Vagina (tissue), 2 donors: Measurements from ENCODE around the gene HOXD4. TPM values are rescaled to one million over a fixed set of nuclear protein-coding genes. Genes with fewer than 3 reads are reported as not detected.

ENCODE experiments used
- DNase-seq, 2 donors: peaks; one replicate each; pipeline ENCODE4 v3.0.0-alpha.2; 2017; ENCODE audit errors: extremely low spot score in 2 of 2
- H3K27ac ChIP-seq: fragments of 200-600 bp; sonication (generic); one replicate; pipeline ENCODE4 v1.5.1; 2019
- H3K27me3 ChIP-seq: fragments of 200-600 bp; sonication (generic); one replicate; pipeline ENCODE4 v1.5.1; 2019
- H3K36me3 ChIP-seq, 2 donors: fragments of 200-600 bp; sonication (generic); one replicate each; pipeline ENCODE4 v1.5.1; 2017 to 2019
- H3K4me1 ChIP-seq: fragments of 200-600 bp; sonication (generic); one replicate; pipeline ENCODE4 v1.5.1; 2019
- H3K4me3 ChIP-seq, 2 donors: fragments of 200-600 bp; sonication (generic); 1 replicate in 1 of 2; 2 replicates in 1 of 2; pipeline ENCODE4 v1.5.1; 2016 to 2019
- H3K9me3 ChIP-seq: fragments of 200-600 bp; sonication (generic); one replicate; pipeline ENCODE4 v1.5.1; 2019
- POLR2A ChIP-seq, 2 donors: fragments of 450-650 bp; IDR thresholded peaks; one replicate each; pipeline ENCODE4 v1.6.1; 2017; ENCODE audit warnings: antibody characterized with exemption in 2 of 2, mild to moderate bottlenecking in 2 of 2, moderate library complexity in 2 of 2
- POLR2AphosphoS5 ChIP-seq, 2 donors: sonication (generic); formaldehyde crosslinking; IDR thresholded peaks; one replicate each; pipeline ENCODE4 v1.9.0; 2017; ENCODE audit warnings: antibody characterized with exemption in 2 of 2, mild to moderate bottlenecking in 2 of 2, low read depth in 1 of 2; ENCODE audit not compliant: insufficient read depth in 1 of 2
- intact Hi-C: fragments of 100-400 bp; cut with DNase I; formaldehyde crosslinking; loops from one replicate; pipeline ENCODE4 v1.15.1; 2023
- total RNA-seq: library from RNA; depleted of rRNA; stranded (reverse); fragments of >200 nt; gene quantifications from one replicate; pipeline ENCODE4 v1.2.3, GENCODE V29; 2016
- TF ChIP-seq, protein P1 (sequence below), 3 experiments: fragments of 450-650 bp in 2 of 3; fragments of 200-600 bp in 1 of 3; sonication (generic) in 1 of 3; IDR thresholded peaks; one replicate each; pipeline ENCODE4 v1.5.1; 2017 to 2019; ENCODE audit warnings: antibody characterized with exemption in 3 of 3, mild to moderate bottlenecking in 2 of 3, moderate library complexity in 2 of 3

Gene HOXD4
- total RNA-seq, 1 donor from 2014 or later, result 4.9 TPM

DNA sequence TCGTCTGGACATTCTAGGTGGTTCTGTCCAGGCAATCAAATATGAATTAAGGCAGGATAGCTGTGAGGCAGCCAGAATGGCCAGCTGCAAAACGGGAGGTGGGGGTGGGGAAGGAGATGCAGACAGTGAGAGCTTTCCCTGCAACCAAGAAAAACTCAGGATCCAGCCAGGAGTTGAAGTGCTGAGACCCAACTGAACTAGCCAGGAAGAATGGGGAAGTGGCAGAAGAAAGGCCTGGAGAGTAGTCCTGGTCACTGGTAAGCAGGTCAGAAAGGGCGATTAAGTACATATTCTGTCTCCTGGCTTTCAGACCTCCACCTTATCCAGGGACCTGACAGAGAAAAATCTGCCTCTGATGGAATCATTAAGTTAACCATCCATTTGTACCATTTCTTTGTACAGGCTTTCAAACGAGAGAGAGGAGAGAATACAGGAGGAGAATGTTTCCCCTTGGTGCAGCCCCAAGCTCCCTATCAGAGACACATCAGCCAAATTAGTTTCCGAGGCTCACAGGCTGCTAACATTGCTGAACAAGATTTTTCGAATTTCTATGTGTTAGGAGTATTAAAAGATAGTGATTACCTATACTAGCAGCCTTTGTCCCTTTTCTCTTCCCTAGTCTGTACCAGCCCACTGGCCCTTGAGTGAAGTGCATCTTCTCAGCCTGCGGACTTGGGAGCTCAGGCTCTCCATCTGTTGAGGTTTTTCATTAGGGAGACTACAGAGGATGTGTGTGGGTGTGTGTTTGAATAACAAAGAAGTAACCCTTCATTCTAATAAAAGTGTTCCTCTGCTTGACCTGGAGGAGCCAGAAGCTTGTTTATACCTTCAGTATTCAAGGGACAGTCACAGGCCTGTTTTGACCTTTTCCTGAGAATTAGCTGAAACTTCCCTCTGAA lies 24.6 kb downstream of the HOXD4 start:
- peaks cover 13% of the 10 kb centered on the region for H3K4me1 ChIP-seq
- no peak overlapping the region for H3K27ac ChIP-seq
- H3K36me3 ChIP-seq, result no peaks in the 10 kb centered on the region
- TF ChIP-seq POLR2AphosphoS5 (IDR thresholded peaks at IDR 0.05; ENCODE audit: insufficient read depth in 1 of 2, low read depth in 1 of 2) (no peak), POLR2A (IDR thresholded peaks at IDR 0.05) (no peak)
- TF ChIP-seq, protein P1, sequence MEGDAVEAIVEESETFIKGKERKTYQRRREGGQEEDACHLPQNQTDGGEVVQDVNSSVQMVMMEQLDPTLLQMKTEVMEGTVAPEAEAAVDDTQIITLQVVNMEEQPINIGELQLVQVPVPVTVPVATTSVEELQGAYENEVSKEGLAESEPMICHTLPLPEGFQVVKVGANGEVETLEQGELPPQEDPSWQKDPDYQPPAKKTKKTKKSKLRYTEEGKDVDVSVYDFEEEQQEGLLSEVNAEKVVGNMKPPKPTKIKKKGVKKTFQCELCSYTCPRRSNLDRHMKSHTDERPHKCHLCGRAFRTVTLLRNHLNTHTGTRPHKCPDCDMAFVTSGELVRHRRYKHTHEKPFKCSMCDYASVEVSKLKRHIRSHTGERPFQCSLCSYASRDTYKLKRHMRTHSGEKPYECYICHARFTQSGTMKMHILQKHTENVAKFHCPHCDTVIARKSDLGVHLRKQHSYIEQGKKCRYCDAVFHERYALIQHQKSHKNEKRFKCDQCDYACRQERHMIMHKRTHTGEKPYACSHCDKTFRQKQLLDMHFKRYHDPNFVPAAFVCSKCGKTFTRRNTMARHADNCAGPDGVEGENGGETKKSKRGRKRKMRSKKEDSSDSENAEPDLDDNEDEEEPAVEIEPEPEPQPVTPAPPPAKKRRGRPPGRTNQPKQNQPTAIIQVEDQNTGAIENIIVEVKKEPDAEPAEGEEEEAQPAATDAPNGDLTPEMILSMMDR (IDR thresholded peaks at IDR 0.05), result no peak
- DNase-seq, result no peak
- intact Hi-C loops, result no loop called here
- no peaks in the 10 kb centered on the region for H3K9me3 ChIP-seq
- H3K4me3 ChIP-seq, result no peak overlapping the region
- H3K27me3 ChIP-seq, result peaks cover 5% of the 10 kb centered on the region

DNA sequence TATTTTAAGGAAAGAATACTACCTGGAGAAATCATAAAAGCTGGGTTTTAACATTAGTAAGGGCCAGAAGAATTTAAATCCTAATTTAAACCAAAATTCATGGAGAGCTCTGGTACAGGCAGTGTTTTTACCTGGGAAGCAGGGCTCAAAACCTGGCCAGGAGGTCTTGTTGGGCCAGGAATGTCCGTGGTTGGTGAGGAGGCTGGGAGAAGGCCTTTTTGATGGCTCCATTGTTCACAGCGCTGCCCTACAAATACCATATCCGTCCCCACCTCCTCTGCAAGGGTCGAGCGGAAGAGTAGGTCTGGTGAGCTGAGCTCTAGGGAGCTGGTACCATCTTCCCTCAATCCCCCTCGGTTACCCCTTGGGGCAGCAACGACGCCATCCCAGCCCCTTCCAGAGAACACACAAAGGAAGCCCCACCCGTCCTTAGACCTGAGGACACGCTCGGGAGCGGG lies 26.3 kb downstream of the HOXD4 start:
- peaks cover 13% of the 10 kb centered on the region for H3K4me1 ChIP-seq
- peak overlapping the region; percentile 17 to 32 for H3K4me3 ChIP-seq
- H3K27ac ChIP-seq, result no peak overlapping the region
- TF ChIP-seq, protein P1 (IDR thresholded peaks at IDR 0.05), result no peak
- no peak for TF ChIP-seq POLR2AphosphoS5 (IDR thresholded peaks at IDR 0.05; ENCODE audit: insufficient read depth in 1 of 2, low read depth in 1 of 2)
- TF ChIP-seq POLR2A (IDR thresholded peaks at IDR 0.05), result no peak
- H3K9me3 ChIP-seq, result no peaks in the 10 kb centered on the region
- no peaks in the 10 kb centered on the region for H3K36me3 ChIP-seq
- intact Hi-C loops, result no loop called here
- no peak for DNase-seq
- H3K27me3 ChIP-seq, result no peaks in the 10 kb centered on the region

DNA sequence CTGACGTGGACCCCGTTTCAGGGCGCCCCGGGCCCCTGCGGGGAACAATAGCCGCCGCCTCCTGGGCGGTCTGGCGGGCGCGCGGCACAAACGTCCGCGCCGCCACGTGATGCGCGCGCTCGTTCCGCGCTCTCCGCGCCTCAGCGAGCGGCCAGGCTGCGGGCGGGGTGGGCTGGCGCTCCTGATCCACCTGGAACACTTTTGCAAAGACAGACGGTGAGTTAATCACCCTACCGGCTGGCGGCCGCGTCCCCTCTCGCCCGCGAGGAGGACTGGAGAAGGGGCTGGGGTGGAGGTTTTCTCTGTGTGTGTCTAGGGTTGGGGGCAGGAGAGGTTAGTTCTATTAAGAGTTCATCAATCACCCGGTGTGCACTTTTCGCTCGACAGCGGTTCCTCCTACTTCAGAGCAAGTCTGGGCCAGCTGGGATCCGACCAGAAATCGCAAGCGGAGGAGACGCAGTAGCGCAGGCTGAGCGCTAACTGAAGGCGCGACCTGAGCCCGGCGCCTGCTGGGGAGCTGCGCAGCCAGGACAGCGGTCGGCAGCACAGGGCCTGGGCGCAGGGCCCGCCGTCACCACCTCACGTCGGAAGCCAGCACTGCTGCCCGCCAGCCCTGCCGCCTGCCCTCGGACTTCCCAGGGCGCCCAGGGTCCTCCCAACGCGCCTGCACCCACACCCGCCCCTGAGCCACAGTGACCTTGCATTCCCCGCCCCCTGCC lies 26.8 kb downstream of the HOXD4 start:
- intact Hi-C loops, result no loop called here
- Histone ChIP-seq H3K9me3 (no peaks in the 10 kb centered on the region), H3K36me3 (no peaks in the 10 kb centered on the region), H3K4me3 (peak overlapping the region; percentile 17 to 32), H3K27ac (no peak overlapping the region), H3K27me3 (no peaks in the 10 kb centered on the region), H3K4me1 (peaks cover 13% of the 10 kb centered on the region)
- DNase-seq, result no peak
- TF ChIP-seq POLR2AphosphoS5 (IDR thresholded peaks at IDR 0.05; ENCODE audit: insufficient read depth in 1 of 2, low read depth in 1 of 2) (no peak), POLR2A (IDR thresholded peaks at IDR 0.05) (no peak)
- TF ChIP-seq, protein P1 (IDR thresholded peaks at IDR 0.05), result no peak

DNA sequence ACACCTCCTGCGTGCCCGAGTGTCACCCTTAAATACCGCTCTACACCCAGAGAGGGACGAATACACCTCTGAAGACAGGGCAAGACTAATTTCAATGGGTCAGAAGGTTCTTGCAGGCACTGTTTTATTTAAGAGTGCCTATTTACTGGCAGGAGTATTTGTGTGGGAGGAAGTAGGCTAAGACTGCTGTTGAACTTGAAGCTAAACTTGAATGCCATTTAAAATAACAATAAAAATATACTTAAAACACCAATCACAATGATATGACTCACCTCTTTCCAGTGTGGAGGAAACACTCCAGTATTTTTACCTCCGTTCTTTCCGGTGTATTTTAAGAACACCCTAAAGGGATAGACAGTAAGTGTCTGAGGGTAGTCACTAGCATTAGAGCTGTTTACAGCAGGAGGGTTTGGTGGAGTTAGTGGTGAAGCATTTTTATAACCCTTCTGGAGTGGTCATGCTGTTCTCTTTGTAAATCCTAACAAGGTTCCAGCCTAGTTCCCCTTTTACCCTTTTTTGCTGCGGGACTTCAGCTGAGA lies 27.5 kb downstream of the HOXD4 start:
- Histone ChIP-seq H3K4me1 (peaks cover 13% of the 10 kb centered on the region), H3K27ac (no peak overlapping the region), H3K9me3 (no peaks in the 10 kb centered on the region), H3K27me3 (no peaks in the 10 kb centered on the region), H3K4me3 (peak overlapping the region; percentile 17 to 32), H3K36me3 (no peaks in the 10 kb centered on the region)
- DNase-seq, result no peak
- TF ChIP-seq POLR2AphosphoS5 (IDR thresholded peaks at IDR 0.05; ENCODE audit: insufficient read depth in 1 of 2, low read depth in 1 of 2) (peak in 1 of 2 donors; percentile 47), POLR2A (IDR thresholded peaks at IDR 0.05) (no peak)
- intact Hi-C loops, result no loop called here

DNA sequence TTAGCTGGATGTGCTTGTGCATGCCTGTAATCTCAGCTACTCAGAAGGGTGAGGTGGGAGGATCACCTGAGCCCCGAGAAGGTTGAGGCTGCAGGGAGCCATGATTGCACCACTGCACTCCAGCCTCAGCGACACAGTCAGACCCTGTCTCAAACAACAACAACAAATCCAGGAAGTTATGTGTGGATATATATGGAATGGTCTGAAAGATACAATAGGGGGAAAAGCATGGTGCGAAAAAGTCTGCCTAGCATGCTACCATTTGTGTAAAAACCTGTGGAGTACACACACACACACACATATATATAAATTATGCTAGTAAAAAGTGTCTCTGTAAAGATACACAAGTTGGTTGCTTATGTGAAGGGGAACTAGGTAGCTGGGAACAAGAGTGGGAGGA lies 30.2 kb downstream of the HOXD4 start:
- TF ChIP-seq POLR2A (IDR thresholded peaks at IDR 0.05) (no peak), POLR2AphosphoS5 (IDR thresholded peaks at IDR 0.05; ENCODE audit: insufficient read depth in 1 of 2, low read depth in 1 of 2) (no peak)
- TF ChIP-seq, protein P1 (IDR thresholded peaks at IDR 0.05), result no peak
- no peak for DNase-seq
- Histone ChIP-seq H3K36me3 (no peaks in the 10 kb centered on the region), H3K4me3 (no peak overlapping the region), H3K9me3 (no peaks in the 10 kb centered on the region), H3K27me3 (no peaks in the 10 kb centered on the region), H3K4me1 (peaks cover 13% of the 10 kb centered on the region), H3K27ac (no peak overlapping the region)
- intact Hi-C loops, result no loop called here
